Ovary (tissue), 9 donors: ENCODE measurements around the gene FLCN. TPM values are rescaled to one million over a fixed set of nuclear protein-coding genes. Genes with fewer than 3 reads are reported as not detected.
"Not testable (repeated sequence)": the region's sequence is repeated elsewhere in the genome, so short reads cannot be mapped to it uniquely, and the experiment has no call there.

Experiments
- DNase-seq, 5 donors: peaks; one replicate each; pipeline ENCODE4 v3.0.0-alpha.2; 2019 to 2020
- H3K27ac ChIP-seq, 2 donors: fragments of 200-600 bp; one replicate each; pipeline versions ENCODE4 v1.5.1 to v1.8.0; 2019 to 2022
- H3K27me3 ChIP-seq: fragments of 200-600 bp; one replicate; pipeline ENCODE4 v1.8.0; 2022
- H3K36me3 ChIP-seq: fragments of 200-600 bp; sonication (generic); one replicate; pipeline ENCODE4 v1.5.1; 2019
- H3K4me1 ChIP-seq: one replicate; pipeline ENCODE4 v1.8.1; 2013; ENCODE audit warnings: mild to moderate bottlenecking, moderate library complexity; ENCODE audit not compliant: insufficient read depth
- H3K4me3 ChIP-seq: fragments of 200-600 bp; sonication (generic); one replicate; pipeline ENCODE4 v1.5.1; 2017
- H3K9me3 ChIP-seq, 2 donors: fragments of 200-600 bp in 1 of 2; sonication (generic) in 1 of 2; one replicate each; pipeline versions ENCODE4 v1.5.1 to v1.8.1; 2013 to 2019; ENCODE audit warnings: mild to moderate bottlenecking in 1 of 2, moderate library complexity in 1 of 2
- EP300 ChIP-seq: sonication (generic); formaldehyde crosslinking; IDR thresholded peaks from one replicate; pipeline ENCODE4 v1.6.1; 2017; ENCODE audit warnings: antibody characterized with exemption
- POLR2A ChIP-seq: fragments of 450-650 bp; IDR thresholded peaks from one replicate; pipeline ENCODE4 v1.6.1; 2017; ENCODE audit warnings: antibody characterized with exemption, mild to moderate bottlenecking, moderate library complexity
- WGBS, 3 donors: extraction: QIAGEN DNeasy Blood & Tissue Kit in 1 of 3; methylation state at CpG; one replicate each; pipeline versions ENCODE4 v1.1.5 to v1.1.7; 2013 to 2017; 5-methylcytosine and 5-hydroxymethylcytosine counted together
- intact Hi-C, 4 donors: fragments of 100-400 bp; cut with DNase I; formaldehyde crosslinking; loops; one replicate each; pipeline versions ENCODE4 v1.11.0 to v1.15.1; 2022 to 2023
- polyA plus RNA-seq, 2 donors: library from polyadenylated mRNA; stranded (reverse); fragments of 200-250 nt in 1 of 2; fragments of 350-450 nt in 1 of 2; fragmentation: Illumina TruSeq in 1 of 2; extraction: RNeasy Lipid Tissue Mini Kit (QIAGEN cat#74804) in 1 of 2; gene quantifications; one replicate each; pipeline ENCODE4 v1.2.3, GENCODE V29; 2013 to 2014
- total RNA-seq, 7 donors: library from RNA; depleted of rRNA in 2 of 7; stranded (reverse); fragments of >200 nt in 2 of 7; fragmentation: NEBNext Ultra II Directional in 3 of 7; extraction: Animal tissue kit (Norgen Biotek cat#: 25700) in 3 of 7; gene quantifications; one replicate each; pipeline versions ENCODE4 v1.1.0 to v1.2.4, GENCODE V29; 2016 to 2023
- TF ChIP-seq, protein P1 (sequence below), 3 donors: fragments of 450-650 bp in 2 of 3; fragments of 200-600 bp in 1 of 3; IDR thresholded peaks; one replicate each; pipeline versions ENCODE4 v1.5.1 to v1.8.0; 2016 to 2022; ENCODE audit warnings: antibody characterized with exemption in 3 of 3, mild to moderate bottlenecking in 1 of 3
- donor health status: DM: no; HTN: no; CAD: no; lungs with moderate emphysema.
- donor health status: DM: no; HTN: no; CAD: no.
- donor health status: Bipolar disorder and iron deficiency.
- donor health status: DM: yes; HTN: yes; CAD: no.
- donor health status: DM: no; HTN: no; CAD: no.
- donor health status: DM: yes; HTN: yes; CAD: no.

The FLCN gene
- total and polyA plus RNA-seq, 9 donors = 16.4 to 55.7 (median 42.7) TPM

DNA sequence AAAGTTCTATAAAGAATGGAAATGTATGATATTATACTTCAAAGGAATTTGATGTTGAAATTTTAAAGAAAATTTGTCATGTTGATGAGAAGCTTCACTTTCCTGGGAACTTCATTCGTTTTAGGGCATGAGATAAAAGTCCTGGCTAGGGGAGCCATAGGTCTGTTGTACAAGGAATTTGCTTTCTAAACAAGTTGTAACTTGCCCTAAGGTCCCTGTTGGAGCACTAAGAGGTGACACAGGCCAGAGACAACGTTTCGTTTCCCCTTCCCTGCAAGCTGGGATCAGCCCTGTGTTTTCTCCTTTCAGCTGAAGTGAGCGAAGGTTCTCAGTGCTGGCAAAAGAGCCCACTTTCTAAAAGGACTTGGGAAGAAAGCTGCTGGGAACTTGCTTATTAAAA, 47.4 kb downstream of the FLCN start:
- DNase-seq = no peak
- TF ChIP-seq EP300 (no peak), POLR2A (no peak)
- TF ChIP-seq, protein P1, sequence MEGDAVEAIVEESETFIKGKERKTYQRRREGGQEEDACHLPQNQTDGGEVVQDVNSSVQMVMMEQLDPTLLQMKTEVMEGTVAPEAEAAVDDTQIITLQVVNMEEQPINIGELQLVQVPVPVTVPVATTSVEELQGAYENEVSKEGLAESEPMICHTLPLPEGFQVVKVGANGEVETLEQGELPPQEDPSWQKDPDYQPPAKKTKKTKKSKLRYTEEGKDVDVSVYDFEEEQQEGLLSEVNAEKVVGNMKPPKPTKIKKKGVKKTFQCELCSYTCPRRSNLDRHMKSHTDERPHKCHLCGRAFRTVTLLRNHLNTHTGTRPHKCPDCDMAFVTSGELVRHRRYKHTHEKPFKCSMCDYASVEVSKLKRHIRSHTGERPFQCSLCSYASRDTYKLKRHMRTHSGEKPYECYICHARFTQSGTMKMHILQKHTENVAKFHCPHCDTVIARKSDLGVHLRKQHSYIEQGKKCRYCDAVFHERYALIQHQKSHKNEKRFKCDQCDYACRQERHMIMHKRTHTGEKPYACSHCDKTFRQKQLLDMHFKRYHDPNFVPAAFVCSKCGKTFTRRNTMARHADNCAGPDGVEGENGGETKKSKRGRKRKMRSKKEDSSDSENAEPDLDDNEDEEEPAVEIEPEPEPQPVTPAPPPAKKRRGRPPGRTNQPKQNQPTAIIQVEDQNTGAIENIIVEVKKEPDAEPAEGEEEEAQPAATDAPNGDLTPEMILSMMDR (IDR thresholded peaks at IDR 0.05) = no peak
- H3K36me3 ChIP-seq = no peaks in the 10 kb centered on the region
- H3K27me3 ChIP-seq = no peaks in the 10 kb centered on the region
- peaks cover 7% of the 10 kb centered on the region for H3K4me1 ChIP-seq
- H3K4me3 ChIP-seq = no peak overlapping the region
- no peak overlapping the region for H3K27ac ChIP-seq
- intact Hi-C loops = no loop called here
- WGBS, 3 donors = 51 to 56% (median 51%) methylated on average over 4 of the region's 4 CpGs
- no peaks in the 10 kb centered on the region for H3K9me3 ChIP-seq

DNA sequence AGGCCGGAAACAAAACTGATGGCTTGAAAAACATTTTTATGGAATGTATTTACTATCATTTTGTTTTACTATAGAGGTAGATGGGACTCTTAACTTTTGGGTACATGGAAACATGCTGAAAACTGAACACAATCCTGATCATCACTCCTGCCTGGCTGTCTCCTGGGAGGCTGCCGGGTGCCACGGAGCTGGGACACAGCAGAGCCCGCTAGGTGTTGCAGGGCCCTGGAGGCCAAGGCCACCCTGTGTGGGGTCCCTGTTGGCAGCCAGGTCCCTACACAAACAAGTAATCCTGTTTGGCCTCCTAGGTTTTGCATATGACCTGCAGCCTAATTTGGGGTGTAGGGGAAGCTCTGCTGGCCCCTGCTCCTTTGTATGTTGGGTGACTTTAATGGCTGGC, 48.4 kb downstream of the FLCN start:
- intact Hi-C loops = no loop called here
- H3K27me3 ChIP-seq = no peaks in the 10 kb centered on the region

DNA sequence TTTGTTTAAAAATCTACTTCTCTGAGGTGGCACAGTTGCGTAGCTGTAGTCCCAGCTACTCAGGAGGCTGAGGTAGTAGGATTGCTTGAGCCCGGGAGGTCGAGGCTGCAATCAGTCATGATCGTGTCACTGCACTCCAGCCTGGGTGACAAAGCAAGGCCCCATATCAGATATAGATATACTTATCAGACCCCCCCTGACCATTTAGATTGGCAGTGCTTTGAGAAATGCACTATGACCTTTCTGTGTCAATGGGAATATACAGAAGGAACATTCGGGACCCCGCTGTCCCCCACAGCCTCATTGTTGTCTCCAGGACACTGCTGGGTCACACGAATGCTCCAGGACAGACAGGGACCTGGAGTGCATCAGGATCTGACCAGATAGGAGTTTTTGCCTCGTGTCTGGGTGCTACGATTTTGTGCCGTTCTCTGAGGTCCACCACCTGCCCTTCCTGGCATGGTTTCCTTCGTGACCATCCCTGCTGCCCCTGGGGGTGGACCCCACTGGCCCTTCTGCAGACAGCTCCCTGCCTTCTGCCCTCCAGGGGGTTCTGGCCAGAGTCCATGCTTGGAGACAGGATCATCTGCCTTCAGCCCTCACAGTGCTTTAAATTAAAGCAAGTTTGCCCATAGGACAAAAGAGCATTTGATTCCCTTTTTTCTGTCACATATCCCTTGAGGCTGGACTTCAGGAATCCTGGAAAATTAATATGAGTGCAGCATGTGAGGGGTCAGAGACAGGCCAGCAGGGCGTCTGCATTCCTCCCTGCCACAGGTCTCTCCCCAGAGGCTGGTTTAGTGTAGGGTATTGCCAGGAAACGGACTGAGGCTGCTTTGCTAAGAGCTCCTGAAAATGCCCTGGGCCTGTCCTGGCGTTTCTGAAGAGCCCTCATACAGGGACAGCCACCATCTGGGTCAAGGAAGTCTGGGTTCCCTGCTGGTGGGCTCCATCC, 50.1 kb downstream of the FLCN start:
- Histone ChIP-seq H3K4me1 (peaks cover 7% of the 10 kb centered on the region), H3K27ac (no peak overlapping the region), H3K9me3 (no peaks in the 10 kb centered on the region), H3K4me3 (no peak overlapping the region), H3K36me3 (no peaks in the 10 kb centered on the region), H3K27me3 (no peaks in the 10 kb centered on the region)
- DNase-seq = no peak
- intact Hi-C loops = no loop called here
- TF ChIP-seq EP300 (no peak), POLR2A (no peak)
- TF ChIP-seq, protein P1 (IDR thresholded peaks at IDR 0.05) = no peak
- 67 to 78% (median 75%) methylated on average over 14 of the region's 14 CpGs for WGBS, 3 donors

More for the DNA sequence above, 48.4 kb downstream of the FLCN start:
- 54 to 84% (median 61%) methylated on average over 4 of the region's 4 CpGs for WGBS, 3 donors
- TF ChIP-seq, protein P1 (IDR thresholded peaks at IDR 0.05) = no peak
- no peak for TF ChIP-seq EP300
- no peak for TF ChIP-seq POLR2A
- DNase-seq = no peak
- Histone ChIP-seq H3K9me3 (no peaks in the 10 kb centered on the region), H3K4me1 (peaks cover 7% of the 10 kb centered on the region), H3K36me3 (no peaks in the 10 kb centered on the region), H3K27ac (peak overlapping the region in 1 of 2 donors; percentile 18), H3K4me3 (no peak overlapping the region)

DNA sequence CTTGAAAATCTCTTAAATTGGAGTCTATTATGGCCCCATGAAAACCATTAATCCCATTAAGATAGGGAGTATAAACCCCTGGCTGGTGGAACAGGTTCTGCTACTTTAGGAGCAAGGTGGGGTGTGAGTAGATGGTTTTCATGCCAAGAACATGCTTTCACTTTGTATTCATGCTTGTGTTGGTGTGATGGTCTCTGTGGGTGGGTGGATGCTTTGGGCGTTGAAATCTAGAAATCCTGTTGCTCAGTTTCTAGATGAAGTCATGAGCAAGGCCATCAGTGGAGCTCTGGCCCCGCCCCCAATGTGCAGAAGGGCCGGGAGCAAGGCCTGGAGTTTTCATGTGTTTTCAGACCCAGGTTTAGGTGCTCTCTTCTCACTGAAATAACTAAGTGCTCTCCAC, 50.9 kb downstream of the FLCN start:
- H3K9me3 ChIP-seq = no peaks in the 10 kb centered on the region
- no peak for DNase-seq
- no peaks in the 10 kb centered on the region for H3K27me3 ChIP-seq
- intact Hi-C loops = no loop called here
- no peaks in the 10 kb centered on the region for H3K36me3 ChIP-seq
- WGBS, 3 donors = 40 to 53% (median 47%) methylated on average over 3 of the region's 3 CpGs
- H3K27ac ChIP-seq = no peak overlapping the region
- TF ChIP-seq, protein P1 (IDR thresholded peaks at IDR 0.05) = no peak
- no peak for TF ChIP-seq EP300
- TF ChIP-seq POLR2A = no peak
- no peak overlapping the region for H3K4me3 ChIP-seq
- H3K4me1 ChIP-seq = peaks cover 4% of the 10 kb centered on the region

DNA sequence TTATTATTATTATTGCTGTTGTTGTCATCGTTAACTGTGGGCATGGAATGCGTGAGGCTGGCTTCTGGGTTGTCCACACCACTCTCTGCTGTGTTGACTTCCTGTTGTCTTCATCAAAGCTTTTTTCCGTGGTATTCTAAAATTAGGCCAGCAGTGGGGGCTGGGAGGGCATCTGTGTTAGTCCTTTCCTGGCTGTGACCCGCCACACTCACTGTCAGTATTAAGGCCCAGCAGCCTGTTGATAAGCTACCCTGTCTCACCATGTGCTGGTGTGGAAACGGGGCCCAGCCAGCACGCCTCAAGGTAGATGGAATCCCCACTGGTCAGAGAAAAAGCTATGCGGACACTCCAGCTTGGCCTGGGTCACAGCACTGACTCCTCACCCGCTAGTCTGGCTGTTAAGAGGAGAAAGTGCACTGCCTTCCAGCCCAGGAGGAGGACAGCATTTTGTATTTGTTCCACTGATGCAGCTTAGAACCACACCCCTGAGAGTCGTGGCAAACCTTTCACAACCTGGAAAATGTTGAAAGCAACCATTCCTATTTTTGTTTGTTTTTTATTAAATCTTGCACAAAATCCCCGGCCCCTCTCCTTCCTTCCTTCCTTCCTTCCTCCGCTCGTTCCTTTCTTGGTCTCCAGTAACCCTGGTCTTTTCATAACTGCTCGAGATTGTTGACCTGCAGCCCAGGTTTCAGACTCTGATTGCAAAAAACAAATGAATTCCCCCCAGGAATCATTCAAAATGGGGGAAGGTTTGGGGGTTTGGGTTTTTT, 51.8 kb downstream of the FLCN start:
- H3K36me3 ChIP-seq, H3K27ac ChIP-seq, intact Hi-C loops, H3K27me3 ChIP-seq, DNase-seq, H3K4me1 ChIP-seq, H3K4me3 ChIP-seq, H3K9me3 ChIP-seq: not testable (repeated sequence)
- 78 to 81% (median 79%) methylated on average over 13 of the region's 13 CpGs for WGBS, 3 donors
